Esophagus squamous epithelium (tissue), 5 donors: ENCODE measurements around the gene SERPING1. TPM values are rescaled to one million over a fixed set of nuclear protein-coding genes. Genes with fewer than 3 reads are reported as not detected.

ENCODE experiments used
- DNase-seq: peaks from one replicate; lab custom pipeline; 2025; lab: John Stamatoyannopoulos, UW
- H3K27ac ChIP-seq, 4 donors: fragments of 200-600 bp; sonication (generic); one replicate each; pipeline ENCODE4 v1.5.1; 2016 to 2019; ENCODE audit warnings: mild to moderate bottlenecking in 1 of 4
- H3K27me3 ChIP-seq, 4 donors: fragments of 200-600 bp; sonication (generic); 1 replicate in 3 of 4; 2 replicates in 1 of 4; pipeline versions ENCODE4 v1.5.1 to v1.6.0; 2017 to 2021; ENCODE audit warnings: antibody characterized with exemption in 1 of 4
- H3K36me3 ChIP-seq, 3 donors: fragments of 200-600 bp; sonication (generic); one replicate each; pipeline ENCODE4 v1.5.1; 2016 to 2019
- H3K4me1 ChIP-seq, 3 donors: fragments of 200-600 bp; sonication (generic); one replicate each; pipeline ENCODE4 v1.5.1; 2017 to 2019
- H3K4me3 ChIP-seq, 4 donors: fragments of 200-600 bp; sonication (generic); 1 replicate in 3 of 4; 2 replicates in 1 of 4; pipeline ENCODE4 v1.5.1; 2016 to 2019; ENCODE audit warnings: mild to moderate bottlenecking in 2 of 4, moderate library complexity in 1 of 4
- H3K9me3 ChIP-seq, 3 donors: fragments of 200-600 bp; sonication (generic); one replicate each; pipeline ENCODE4 v1.5.1; 2016 to 2019
- POLR2A ChIP-seq, 4 donors: fragments of 450-650 bp; IDR thresholded peaks; one replicate each; pipeline ENCODE4 v1.6.1; 2017; ENCODE audit warnings: antibody characterized with exemption in 4 of 4, mild to moderate bottlenecking in 4 of 4, moderate library complexity in 3 of 4
- WGBS, 2 donors: methylation state at CpG; one replicate each; pipeline ENCODE4 v1.1.5; 2018; 5-methylcytosine and 5-hydroxymethylcytosine counted together
- intact Hi-C: fragments of 100-400 bp; cut with DNase I; formaldehyde crosslinking; loops from one replicate; pipeline ENCODE4 v1.15.0; 2022
- total RNA-seq, 4 donors: library from RNA; depleted of rRNA; stranded (reverse); fragments of >200 nt; gene quantifications; one replicate each; pipeline ENCODE4 v1.1.0, GENCODE V29; 2016
- TF ChIP-seq, protein P1 (sequence below), 6 experiments: fragments of 450-650 bp in 4 of 6; fragments of 200-600 bp in 2 of 6; sonication (generic) in 2 of 6; IDR thresholded peaks; one replicate each; pipeline ENCODE4 v1.5.1; 2016 to 2019; ENCODE audit warnings: antibody characterized with exemption in 6 of 6, mild to moderate bottlenecking in 4 of 6, moderate library complexity in 4 of 6
- donor health status: DM: yes; HTN: yes; CAD: no.

SERPING1 gene
- total RNA-seq, 4 donors from 2014 or later: 9.6 to 376 (median 78.4) TPM

DNA sequence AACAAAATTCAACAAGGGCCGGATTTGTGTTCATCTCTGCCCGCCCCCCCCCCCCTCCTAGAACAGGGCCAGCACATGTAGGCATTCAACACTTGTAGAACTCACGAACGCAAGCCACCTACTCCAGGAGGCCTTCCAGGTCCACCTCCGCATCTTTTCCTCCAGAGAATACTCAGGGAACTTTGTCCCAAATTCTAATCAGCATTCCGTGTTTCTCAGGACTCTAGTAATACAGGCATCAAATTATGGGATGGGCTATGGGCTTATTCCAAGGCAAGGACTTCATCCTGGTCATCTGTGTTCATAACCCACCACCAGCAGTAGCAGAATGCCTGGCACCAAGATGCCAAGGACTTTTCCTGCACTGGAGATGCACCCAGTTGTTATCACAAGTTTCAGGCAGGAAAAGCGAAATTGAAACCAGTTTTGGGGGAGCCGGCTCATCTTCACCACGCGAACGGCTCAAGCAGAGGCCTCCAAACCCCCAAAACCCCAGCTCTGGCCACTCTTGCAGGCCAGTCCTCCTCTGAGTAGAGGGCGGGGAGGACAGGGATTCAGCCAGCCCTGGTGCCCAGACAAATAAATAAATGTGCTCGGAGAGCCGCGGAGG lies 30.5 kb upstream of the SERPING1 start:
- 4 to 5% methylated on average over 9 to 14 of the region's 15 CpGs for WGBS, 2 donors
- H3K27ac ChIP-seq: peak overlapping the region; percentile 84 to 93 (median 90)
- no peak for TF ChIP-seq POLR2A (IDR thresholded peaks at IDR 0.05)
- TF ChIP-seq, protein P1, sequence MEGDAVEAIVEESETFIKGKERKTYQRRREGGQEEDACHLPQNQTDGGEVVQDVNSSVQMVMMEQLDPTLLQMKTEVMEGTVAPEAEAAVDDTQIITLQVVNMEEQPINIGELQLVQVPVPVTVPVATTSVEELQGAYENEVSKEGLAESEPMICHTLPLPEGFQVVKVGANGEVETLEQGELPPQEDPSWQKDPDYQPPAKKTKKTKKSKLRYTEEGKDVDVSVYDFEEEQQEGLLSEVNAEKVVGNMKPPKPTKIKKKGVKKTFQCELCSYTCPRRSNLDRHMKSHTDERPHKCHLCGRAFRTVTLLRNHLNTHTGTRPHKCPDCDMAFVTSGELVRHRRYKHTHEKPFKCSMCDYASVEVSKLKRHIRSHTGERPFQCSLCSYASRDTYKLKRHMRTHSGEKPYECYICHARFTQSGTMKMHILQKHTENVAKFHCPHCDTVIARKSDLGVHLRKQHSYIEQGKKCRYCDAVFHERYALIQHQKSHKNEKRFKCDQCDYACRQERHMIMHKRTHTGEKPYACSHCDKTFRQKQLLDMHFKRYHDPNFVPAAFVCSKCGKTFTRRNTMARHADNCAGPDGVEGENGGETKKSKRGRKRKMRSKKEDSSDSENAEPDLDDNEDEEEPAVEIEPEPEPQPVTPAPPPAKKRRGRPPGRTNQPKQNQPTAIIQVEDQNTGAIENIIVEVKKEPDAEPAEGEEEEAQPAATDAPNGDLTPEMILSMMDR (IDR thresholded peaks at IDR 0.05): no peak
- H3K4me1 ChIP-seq: peaks cover 7 to 56% (median 30%) of the 10 kb centered on the region in 3 donors
- DNase-seq: no peak
- peak overlapping the region; percentile 73 to 97 (median 84) for H3K4me3 ChIP-seq
- intact Hi-C loops: loop anchor here (5.0 kb wide), 1 partner anchor 75 kb away; no protein-coding TSS in a partner anchor
- no peaks in the 10 kb centered on the region for H3K36me3 ChIP-seq
- H3K27me3 ChIP-seq: no peaks in the 10 kb centered on the region
- no peaks in the 10 kb centered on the region for H3K9me3 ChIP-seq

DNA sequence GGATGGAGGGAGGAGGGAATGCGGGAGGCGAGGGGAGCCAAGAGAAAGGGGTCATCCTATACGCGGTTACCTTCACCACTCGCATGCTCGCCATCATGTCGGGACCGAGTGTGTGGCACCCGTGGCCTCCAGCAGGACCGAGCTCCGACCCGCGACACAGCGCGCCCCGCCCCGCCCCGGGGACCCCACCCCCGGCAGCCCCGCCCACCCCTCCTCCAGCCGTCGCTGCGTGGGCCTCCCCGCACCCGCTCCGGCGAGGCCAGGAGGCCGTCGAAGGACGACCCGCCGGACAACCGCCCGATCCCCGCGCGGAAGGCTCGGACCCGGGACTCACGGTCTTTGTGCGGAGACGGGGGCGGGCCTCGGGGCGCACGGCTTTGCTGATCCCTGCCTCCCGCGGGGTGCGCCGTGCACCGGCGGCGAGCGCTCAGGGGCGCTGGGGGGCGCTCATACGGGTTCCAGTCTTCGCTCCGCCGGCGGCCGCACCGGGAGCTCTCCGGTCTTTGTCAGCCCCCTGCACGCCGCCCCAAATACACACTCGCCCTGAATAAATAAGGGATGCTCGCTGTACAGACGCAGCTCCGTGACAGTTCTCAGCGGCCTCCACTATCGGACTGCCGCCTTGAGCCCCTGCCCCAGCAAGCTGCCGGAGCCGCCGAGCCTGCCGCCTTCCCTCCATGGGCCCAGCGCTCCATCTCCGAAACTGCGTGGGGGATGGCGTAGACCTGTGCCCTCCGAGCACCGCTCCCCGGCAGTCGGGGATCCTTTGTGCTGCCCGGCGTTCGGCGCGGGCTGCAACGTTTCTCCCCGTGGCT lies 29.8 kb upstream of the SERPING1 start, which contains the start of gene UBE2L6:
Gene UBE2L6 (minus strand): TSS at position 158 of the 815 bp plus-strand sequence. CDS start 61 bp downstream, at position 97.
- Histone ChIP-seq H3K9me3 (no peaks in the 10 kb centered on the region), H3K27ac (peak within 1 kb of the TSS; percentile 84 to 93 (median 90)), H3K36me3 (no peaks in the 10 kb centered on the region), H3K27me3 (no peaks in the 10 kb centered on the region), H3K4me3 (peak within 1 kb of the TSS; percentile 73 to 97 (median 84)), H3K4me1 (peaks cover 7 to 49% (median 28%) of the 10 kb centered on the region in 3 donors)
- intact Hi-C loops: loop anchor here (5.0 kb wide), 1 partner anchor 75 kb away; no protein-coding TSS in a partner anchor
- TF ChIP-seq, protein P1 (IDR thresholded peaks at IDR 0.05): peak in 2 of 6 experiments; percentile 93 to 94
- TF ChIP-seq POLR2A (IDR thresholded peaks at IDR 0.05): no peak
- DNase-seq: peak; percentile 21
- 0% methylated on average over 18 to 27 of the region's 92 CpGs for WGBS, 2 donors

DNA sequence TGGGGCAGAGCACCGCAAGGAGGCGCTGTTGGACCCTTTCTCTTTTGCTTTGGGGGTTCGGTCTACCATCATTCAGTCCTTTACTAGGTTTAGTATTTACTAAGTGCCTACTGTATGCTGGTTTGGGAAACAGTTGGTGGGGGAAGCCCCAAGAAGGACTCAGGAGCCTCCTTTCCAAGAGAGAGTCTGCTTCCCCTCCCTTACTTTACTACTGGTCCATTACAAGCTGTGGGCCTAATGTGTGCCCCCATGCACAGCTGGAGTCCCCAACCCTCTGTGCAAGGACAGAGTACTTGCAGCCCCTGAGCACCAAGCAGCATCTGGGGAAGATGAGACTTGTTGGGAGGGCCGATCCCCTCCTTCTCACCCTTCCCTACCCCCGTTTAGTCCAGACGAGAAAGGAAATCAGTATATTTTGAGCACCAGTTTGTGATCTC lies 29.1 kb upstream of the SERPING1 start:
- no peaks in the 10 kb centered on the region for H3K9me3 ChIP-seq
- TF ChIP-seq, protein P1 (IDR thresholded peaks at IDR 0.05): peak in 4 of 6 experiments; percentile 72 to 94 (median 90)
- no peak for TF ChIP-seq POLR2A (IDR thresholded peaks at IDR 0.05)
- peaks cover 7 to 44% (median 28%) of the 10 kb centered on the region in 3 donors for H3K4me1 ChIP-seq
- DNase-seq: no peak
- no peaks in the 10 kb centered on the region for H3K27me3 ChIP-seq
- peak overlapping the region; percentile 73 to 97 (median 84) for H3K4me3 ChIP-seq
- H3K27ac ChIP-seq: peak overlapping the region; percentile 84 to 93 (median 90)
- 58 to 60% methylated on average over 3 to 4 of the region's 6 CpGs for WGBS, 2 donors
- intact Hi-C loops: loop anchor here (5.0 kb wide), 1 partner anchor 74 kb away; no protein-coding TSS in a partner anchor
- H3K36me3 ChIP-seq: no peaks in the 10 kb centered on the region

DNA sequence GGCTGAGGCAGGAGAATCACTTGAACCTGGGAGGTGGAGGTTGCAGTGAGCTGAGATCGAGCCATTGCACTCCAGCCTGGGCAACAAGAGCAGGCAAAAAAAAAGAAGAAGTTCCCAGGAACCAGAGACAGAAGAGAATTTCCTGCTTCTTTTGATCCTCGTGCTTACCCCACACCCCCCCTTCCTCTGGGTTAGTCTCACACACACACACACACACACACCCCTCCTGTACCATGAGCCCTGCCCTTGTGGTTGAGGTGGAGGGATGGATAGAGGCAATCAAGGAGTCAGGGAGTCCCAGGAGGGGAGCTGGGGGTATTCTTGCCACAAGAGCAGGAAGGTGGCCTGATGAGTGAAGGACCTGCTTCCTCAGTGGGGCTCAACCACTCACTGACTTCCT lies 25.9 kb upstream of the SERPING1 start:
- DNase-seq: no peak
- 54 to 62% methylated on average over 2 of the region's 2 CpGs for WGBS, 2 donors
- Histone ChIP-seq H3K36me3 (no peaks in the 10 kb centered on the region), H3K4me3 (no peak overlapping the region), H3K9me3 (no peaks in the 10 kb centered on the region), H3K27me3 (no peaks in the 10 kb centered on the region), H3K4me1 (peaks cover 0 to 27% (median 18%) of the 10 kb centered on the region in 3 donors), H3K27ac (no peak overlapping the region)
- TF ChIP-seq POLR2A (IDR thresholded peaks at IDR 0.05): no peak
- TF ChIP-seq, protein P1 (IDR thresholded peaks at IDR 0.05): no peak
- intact Hi-C loops: no loop called here
